Measurements from ENCODE around the gene QRICH1.

The QRICH1 gene

GRCh38 chr3:49119036-49119435 lies 25.2 kb upstream of the QRICH1 start:
- no peak for DNase-seq (ENCODE audit: low read depth)

- DNase-seq (ENCODE audit: low read depth), result no peak
Measured at GRCh38 chr3:49112262-49112661, 18.4 kb upstream of the QRICH1 start.

- no peak for DNase-seq (ENCODE audit: low read depth)
Measured at GRCh38 chr3:49111347-49111746, 17.5 kb upstream of the QRICH1 start.

- no peak for DNase-seq (ENCODE audit: low read depth)
Measured at GRCh38 chr3:49110780-49111179, 16.9 kb upstream of the QRICH1 start.

- DNase-seq (ENCODE audit: low read depth), result no peak
Measured at GRCh38 chr3:49108346-49108745, 14.5 kb upstream of the QRICH1 start.

- DNase-seq (ENCODE audit: low read depth), result peak; percentile 83
Measured at GRCh38 chr3:49104427-49105291, 10.8 kb upstream of the QRICH1 start, which contains the start of gene QARS1. Gene QARS1 (minus strand): TSS chr3:49104757. CDS start chr3:49104733, 24 bp downstream.

- no peak for DNase-seq (ENCODE audit: low read depth)
Measured at GRCh38 chr3:49104052-49104426, 10.2 kb upstream of the QRICH1 start.

GRCh38 chr3:49100046-49100615 lies 6.3 kb upstream of the QRICH1 start:
- DNase-seq (ENCODE audit: low read depth), result no peak

- DNase-seq (ENCODE audit: low read depth), result no peak
Measured at GRCh38 chr3:49098910-49099630, 5.2 kb upstream of the QRICH1 start.

- DNase-seq (ENCODE audit: low read depth), result no peak
Measured at GRCh38 chr3:49098429-49098828, 4.6 kb upstream of the QRICH1 start.

GRCh38 chr3:49092938-49093852 lies 676 bp downstream of the QRICH1 start:
- peak; percentile 86 for DNase-seq (ENCODE audit: low read depth)

GRCh38 chr3:49081429-49081828 lies 12.4 kb downstream of the QRICH1 start:
- DNase-seq (ENCODE audit: low read depth), result no peak

GRCh38 chr3:49079270-49079669 lies 14.6 kb downstream of the QRICH1 start:
- no peak for DNase-seq (ENCODE audit: low read depth)

- no peak for DNase-seq (ENCODE audit: low read depth)
Measured at GRCh38 chr3:49076646-49077045, 17.2 kb downstream of the QRICH1 start.

- no peak for DNase-seq (ENCODE audit: low read depth)
Measured at GRCh38 chr3:49076116-49076515, 17.8 kb downstream of the QRICH1 start.

GRCh38 chr3:49058011-49058410 lies 35.9 kb downstream of the QRICH1 start:
- no peak for DNase-seq (ENCODE audit: low read depth)

GRCh38 chr3:49057268-49057667 lies 36.6 kb downstream of the QRICH1 start:
- no peak for DNase-seq (ENCODE audit: low read depth)

GRCh38 chr3:49054344-49054862 lies 39.5 kb downstream of the QRICH1 start:
- no peak for DNase-seq (ENCODE audit: low read depth)

- no peak for DNase-seq (ENCODE audit: low read depth)
Measured at GRCh38 chr3:49053543-49053942, 40.3 kb downstream of the QRICH1 start.

GRCh38 chr3:49035281-49035680 lies 58.6 kb downstream of the QRICH1 start:
- no peak for DNase-seq (ENCODE audit: low read depth)

- DNase-seq (ENCODE audit: low read depth), result no peak
Measured at GRCh38 chr3:49034650-49035049, 59.2 kb downstream of the QRICH1 start.

All from activated T-cell treated with anti-CD3 and anti-CD28 coated beads for 48 hours (primary cell).